GM21526 (cell line): ENCODE data around the gene GTPBP1.

Source experiments
- ATAC-seq: cut with Tn5 transposase; IDR thresholded peaks from one replicate; pipeline ENCODE4 v1.9.1; 2021; ENCODE audit warnings: moderate library complexity; ENCODE audit not compliant: unreplicated experiment, low FRiP score

GTPBP1 gene

DNA sequence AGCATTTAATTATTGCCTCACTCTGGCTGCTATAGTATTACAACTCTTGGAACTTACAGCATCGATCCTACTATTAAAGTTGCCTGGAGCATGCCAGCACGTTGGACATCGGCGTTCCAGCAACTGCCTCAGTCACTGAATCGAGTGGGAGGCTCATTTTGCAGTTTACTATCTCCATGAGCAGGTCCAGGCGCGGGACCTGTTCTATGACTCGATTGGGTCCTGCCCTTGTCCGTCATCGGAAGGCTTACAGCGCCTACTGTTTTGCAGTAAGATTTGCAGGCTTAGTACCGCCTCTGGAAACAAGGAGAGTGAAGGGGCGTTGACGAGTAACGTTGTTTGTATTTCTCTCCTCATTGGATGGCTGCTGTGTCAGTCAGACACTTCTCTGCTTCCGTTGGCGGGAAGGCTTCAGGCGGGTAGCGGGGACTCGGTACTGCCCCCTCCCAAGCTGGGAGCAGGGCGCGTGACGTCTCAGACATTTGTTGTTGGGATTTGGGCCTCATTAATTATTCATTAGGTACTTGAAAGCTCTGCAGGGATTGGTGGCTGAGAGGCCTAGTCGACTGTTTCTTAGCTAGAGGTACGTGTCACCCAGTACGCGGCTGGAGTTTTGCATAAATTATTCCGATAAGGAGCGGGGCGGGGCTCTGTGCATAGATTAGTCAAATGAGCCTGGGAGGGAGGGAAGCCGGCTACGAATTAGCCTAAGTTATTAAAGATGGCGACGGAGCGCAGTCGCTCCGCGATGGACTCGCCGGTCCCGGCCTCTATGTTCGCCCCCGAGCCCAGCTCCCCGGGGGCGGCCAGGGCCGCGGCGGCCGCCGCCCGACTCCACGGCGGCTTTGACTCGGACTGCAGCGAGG lies at the start of gene GTPBP1:
GTPBP1 (plus strand) TSS at position 710 of the 866 bp plus-strand sequence; CDS start at position 722, 12 bp downstream.
- peak; percentile 69 for ATAC-seq

DNA sequence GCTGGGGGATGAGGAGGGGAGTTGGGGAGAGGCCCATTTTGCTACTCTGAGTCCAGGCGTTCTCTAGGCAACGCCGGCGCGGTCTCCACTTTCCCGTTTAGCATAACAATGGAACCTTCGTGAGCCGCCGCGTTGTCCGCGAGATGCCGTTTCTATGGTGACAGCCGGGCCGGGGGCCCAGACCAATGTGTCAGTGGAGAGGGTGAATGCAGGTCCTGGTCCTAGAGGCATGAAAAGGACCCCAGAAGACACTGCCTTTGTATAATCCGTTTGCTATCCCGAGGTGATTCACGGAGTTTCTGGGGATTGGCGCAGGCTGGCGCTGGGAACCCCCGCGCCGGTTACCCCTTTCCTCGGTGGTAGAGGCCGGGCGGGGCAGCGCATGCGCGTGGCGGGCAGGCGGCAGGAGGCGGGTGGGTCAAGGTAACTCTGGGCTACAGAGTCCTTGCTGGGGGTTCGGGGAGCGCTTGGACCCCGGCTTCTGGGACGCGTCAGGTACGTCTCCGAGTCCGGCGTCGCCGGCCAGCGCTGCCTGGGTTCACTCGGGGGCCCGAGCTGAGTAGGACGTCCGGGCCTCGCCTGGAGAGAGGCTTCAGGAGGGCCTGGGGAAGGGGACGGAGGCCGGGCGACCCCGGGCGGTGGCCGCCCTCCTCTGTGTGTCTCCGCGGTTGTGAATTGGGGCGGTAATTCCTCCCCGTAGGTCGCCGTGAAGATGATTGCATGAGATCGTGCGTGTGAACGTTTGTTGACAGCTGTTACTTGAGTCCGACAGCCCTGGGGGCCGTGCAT lies 49.3 kb upstream of the GTPBP1 start, which contains the start of the genes CBY1 and FAM227A:
CBY1 (plus strand) TSS at position 383 of the 789 bp plus-strand sequence. CDS start 11,417 bp downstream, outside the sequence.
FAM227A (minus strand) TSS at position 137 of the 789 bp plus-strand sequence. CDS start 6,224 bp downstream, outside the sequence.
- peak; percentile 59 for ATAC-seq

DNA sequence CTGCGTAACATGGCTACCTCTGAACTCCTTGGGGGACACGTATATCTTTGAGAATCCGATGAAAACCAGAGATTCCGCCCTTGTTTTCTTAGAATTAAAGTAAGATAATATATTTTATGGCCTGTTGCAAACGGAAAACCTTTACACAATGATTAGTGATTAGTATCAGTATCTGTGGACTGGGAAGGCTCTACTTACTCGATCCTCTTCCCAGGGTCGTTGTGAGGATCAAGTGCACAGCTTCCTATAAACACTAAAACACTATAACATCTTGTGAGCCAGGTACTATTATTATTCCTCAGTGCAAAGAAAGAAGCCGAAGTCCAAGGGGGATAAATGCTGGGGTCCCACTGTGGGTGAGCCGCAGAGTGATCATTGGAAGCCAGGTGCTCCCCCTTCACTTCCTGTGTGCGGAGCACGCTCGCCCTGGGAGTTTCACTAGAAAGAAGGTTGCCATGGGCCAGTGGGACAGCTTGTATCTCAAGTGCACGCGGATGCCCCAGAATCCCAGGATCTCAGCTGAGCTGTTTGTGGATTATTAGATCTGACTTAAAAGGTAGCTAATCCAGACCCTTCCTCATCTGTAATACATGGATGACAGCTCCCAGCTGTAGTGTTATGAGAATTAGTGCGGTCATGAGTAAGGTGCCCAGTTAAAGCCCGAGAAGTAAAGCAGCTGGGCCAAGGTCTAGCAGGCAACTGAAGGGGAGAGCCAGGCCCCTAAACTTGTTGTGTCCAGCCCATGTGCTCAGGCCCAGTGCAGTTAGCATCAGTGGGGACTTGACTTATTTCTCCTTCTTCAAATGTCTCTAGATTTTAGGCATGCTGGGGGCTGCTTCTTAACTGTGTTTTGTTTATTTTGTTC lies 48.5 kb upstream of the GTPBP1 start:
- ATAC-seq = peak; percentile 31

DNA sequence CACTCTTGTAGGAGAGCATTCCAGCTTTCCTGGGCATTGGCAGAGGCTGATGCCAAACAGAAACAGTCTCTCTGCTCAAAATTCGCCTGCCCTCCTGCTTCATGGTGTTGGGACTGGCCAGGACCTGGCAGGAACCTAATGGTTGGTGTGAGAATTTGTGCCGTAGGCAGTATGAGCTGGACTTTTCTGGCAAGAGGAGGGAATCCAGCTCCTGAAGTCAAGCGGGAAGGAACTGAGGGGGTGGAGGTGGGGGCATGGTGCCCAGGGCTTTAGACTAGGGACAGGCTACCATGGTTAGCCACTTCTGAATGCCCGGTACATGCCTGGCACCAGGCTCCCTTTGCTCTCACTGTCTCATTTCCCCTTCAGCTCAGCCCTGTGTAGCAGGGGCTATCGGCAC lies 30.9 kb upstream of the GTPBP1 start:
- no peak for ATAC-seq

DNA sequence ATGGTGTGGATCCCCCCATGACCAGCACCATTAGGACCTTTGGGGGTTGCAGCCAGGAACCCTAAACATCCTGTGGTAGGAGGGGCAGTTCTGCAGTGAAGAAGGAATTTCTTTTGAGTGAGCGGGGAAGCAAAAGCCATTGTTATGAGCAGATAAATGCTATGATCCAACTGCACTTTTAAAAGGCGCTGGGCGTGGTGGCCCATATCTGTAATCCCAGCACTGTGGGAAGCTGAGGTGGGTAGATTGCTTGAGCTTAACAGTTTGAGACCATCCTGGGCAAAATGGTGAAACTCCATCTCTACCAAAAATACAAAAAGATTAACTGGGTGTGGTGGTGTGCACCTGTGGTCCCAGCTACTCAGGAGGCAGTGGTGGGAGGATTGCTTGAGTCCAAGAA lies 29.9 kb upstream of the GTPBP1 start:
- ATAC-seq = no peak

DNA sequence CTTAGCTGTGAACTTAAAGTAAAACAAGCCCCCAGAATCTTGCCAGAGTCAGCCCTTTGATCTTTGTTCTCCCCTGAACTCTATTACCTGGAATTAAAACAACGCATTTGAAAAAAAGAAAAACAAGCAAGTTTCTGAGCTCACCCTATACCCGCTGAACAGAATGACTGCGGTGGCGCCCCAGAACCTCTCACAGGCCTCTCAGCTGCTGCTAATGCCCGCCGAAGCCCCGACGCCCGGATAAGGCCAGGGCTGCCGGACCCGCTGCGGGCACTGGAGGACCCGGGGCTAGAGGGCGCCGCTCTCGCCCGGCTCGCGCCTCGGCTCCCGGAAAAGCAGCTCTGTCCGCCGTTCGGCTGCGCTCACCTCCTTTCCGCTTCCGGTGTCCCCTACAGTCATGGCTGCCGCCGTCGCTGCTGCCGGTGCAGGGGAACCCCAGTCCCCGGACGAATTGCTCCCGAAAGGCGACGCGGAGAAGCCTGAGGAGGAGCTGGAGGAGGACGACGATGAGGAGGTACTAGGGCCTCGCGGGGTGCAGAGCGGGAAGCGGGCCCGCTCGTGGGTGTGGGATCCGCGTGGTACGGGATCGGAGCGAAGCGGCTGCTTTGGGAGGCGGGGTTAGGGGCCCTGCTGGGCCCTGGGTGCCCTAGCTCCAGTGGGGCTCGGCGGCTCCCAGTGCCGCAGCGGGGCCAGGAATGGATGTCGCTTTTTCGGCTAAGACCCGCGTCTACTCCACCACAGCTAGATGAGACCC lies 24.0 kb upstream of the GTPBP1 start, which contains the start of gene TOMM22:
TOMM22 (plus strand) TSS at position 376 of the 754 bp plus-strand sequence; CDS start at position 398, 22 bp downstream.
- ATAC-seq = peak; percentile 76

DNA sequence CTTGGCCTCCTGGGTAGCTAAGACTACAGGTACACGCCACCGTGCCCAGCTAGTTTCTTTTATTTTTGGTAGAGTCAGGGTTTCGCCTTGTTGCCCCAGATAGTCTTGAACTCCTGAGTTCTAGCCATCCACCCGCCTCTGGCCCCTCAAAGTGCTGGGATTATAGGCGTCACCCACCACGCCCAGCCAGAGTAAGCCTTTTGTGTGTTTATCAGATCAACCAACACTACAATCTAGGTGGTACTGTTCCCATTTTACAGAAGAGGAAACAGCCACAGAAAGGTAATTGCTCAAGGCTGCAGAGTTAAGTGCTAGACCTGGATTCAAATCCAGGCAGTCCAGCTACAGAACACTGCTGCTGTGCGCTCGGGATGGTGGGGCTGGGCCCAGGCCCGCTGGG lies 20.8 kb upstream of the GTPBP1 start:
- ATAC-seq = no peak

DNA sequence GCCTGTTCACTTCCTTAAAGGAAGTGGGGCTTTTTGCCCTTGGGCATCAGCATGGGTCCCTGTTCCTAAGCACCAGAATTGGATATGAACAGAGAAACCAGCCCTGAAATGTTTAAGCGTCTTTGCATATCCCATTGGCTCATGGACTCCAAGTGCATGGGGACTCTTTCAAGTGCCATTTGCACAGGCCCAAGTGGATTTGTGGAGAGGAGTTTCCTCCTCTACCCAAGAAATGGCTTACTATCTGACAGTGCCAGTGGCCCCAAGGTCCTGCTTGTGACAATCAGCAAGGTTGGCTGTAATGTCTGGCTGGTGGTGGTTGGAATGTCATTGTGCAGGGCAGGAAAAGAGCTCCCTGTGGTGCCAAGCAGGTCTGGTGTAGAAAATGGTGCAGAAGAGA lies 20.0 kb upstream of the GTPBP1 start:
- ATAC-seq = no peak

DNA sequence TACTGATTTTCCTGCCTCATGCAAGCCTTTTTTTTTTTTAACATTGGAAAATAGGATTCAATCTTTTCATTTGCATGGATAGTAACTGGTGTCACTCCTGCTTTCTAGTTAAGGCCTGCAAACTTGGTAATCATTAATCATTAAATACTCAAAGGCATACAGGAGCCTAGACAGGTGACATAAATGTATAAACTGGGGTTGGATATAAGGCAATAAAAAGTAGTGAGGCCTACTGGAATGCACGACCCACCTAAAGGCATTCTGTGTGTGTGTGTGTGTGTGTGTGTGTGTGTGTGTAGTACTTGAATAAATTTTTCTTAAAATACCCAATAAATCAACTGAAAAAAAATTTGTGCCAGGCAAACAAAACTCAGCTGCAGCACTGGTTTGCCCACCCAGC lies 16.1 kb upstream of the GTPBP1 start:
- ATAC-seq = no peak

DNA sequence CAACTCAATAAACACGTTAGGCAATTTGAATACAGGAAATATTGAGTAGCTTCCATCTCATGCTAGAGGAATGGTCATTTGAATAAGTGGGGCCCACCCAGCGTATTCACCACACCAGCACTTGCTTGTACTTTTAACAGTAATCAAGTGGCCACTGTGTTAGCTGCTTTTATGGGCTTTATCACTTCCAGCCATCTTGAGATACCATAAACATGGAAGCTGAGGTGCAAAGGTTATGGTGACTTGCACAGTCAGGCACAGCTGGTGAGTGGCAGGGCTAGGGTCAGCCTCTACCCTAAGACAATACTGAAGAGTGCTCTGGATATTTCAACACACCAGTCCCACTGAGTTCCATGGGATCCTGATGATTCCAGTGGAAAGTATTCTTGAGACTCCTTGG lies 11.7 kb upstream of the GTPBP1 start:
- no peak for ATAC-seq

DNA sequence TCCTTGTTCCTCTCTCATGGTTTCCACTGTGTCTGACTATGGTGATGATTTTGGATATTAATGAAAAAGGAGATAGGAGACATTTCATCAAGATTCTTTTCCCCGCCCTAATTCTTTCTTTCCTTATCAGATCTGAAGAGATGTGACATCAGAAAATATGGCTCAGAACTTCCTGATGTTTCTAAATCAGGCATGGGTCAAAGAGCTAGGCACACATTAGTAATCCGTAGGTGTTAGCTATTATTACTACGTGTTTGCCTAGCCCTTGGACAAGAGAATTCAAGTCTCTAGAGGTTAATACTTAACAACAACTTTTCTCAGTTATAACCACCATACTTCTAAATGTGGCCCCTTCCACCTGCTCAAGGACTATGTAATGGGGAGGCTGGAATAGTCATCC lies 10.8 kb upstream of the GTPBP1 start:
- no peak for ATAC-seq

DNA sequence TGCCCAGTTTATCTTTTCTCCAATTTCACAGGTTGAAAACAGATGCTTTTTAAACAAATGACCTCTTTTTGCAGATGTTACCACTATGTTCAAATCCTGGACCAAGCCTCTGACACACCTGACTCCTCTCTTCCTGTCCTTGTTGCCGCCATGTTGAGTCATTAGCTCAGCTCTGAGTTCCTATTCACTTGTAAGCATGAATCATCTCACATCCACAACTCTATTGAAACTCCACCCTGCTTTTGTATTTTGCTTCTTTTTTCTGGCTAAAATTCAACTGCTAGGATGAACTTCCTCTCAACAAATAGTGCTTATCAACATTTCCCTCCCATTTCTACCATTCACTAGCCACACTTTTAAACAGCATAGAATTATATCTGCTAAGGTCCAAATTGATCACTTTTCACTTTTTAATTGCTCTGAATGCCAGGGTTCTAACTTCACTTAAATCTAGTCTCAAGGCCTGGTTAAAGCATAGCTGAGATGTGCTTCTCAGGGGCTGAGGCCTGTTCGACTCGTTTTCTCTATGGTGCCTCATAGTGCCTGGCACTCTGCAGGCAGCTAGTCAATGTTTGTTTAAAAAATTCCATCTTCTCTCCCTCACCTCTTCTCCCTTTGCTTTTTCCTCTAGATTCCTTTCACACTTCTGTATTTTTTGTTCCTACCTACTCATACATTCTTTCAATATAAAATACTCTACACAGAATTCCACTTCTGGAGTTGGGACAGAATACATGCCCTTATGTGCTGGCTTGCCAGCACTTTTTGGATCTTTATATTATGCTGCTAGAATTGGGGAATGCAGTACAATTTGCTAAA lies 8.9 kb upstream of the GTPBP1 start:
- no peak for ATAC-seq

DNA sequence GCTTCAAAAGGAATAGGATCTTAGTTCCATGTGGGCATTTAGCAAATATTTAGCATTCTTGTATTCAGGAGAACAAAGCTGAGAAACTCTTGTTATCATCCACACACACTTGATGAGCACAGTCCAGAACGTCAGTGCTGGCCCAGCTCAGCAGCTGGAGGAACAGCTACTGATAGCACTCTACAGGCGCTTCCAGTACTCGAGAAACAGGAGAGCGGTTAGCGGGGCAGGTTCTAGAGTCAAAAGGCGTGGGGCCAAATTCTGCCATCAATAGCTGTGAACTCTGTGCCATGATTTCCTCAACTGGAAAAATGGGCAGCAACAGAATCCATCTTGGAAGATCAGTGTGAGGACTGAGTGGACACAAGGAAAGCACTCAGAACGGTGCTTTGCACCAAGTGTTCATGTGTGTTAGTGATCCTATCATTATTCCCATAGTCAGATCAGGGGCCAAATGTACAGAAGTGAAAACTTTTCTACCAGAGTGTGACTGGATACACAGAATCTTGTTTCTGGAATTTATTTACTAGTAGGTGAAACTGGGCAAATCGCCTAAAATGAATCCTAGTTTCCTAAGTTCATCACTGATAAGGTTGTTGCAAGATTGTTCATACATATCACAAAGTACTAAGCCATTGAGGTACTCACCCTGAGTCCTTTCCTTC lies 8.2 kb upstream of the GTPBP1 start:
- ATAC-seq = no peak

DNA sequence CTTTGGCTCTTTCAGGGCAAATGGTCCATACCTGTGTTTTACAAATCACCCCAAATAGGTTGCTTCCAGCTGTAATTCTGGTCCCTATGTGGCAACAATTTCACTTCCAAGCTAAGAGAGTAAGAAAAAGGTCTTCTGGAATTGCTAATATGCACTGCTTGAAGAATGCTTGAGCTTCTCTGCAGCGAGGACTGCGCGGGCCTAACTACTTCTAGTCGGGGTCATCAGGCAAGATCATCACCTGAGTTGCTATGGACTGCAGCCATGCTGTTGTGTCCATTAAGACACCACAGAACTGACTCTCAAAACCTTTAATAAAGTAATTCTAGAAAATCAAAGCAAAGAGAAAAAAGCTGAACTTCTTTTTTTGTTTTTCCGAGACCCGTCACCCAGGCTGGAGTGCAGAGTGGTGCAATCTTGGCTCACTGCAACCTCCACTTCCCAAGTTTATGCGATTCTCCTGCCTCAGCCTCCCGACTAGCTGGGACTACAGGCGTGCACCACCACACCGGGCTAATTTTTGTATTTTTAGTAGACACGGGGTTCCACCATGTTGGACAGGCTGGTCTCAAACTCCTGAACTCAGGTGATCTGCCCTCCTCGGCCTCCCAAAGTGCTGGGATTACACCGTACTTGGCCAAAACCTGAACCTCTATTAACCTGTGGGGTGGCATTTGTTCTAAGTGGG lies 7.2 kb upstream of the GTPBP1 start:
- no peak for ATAC-seq

DNA sequence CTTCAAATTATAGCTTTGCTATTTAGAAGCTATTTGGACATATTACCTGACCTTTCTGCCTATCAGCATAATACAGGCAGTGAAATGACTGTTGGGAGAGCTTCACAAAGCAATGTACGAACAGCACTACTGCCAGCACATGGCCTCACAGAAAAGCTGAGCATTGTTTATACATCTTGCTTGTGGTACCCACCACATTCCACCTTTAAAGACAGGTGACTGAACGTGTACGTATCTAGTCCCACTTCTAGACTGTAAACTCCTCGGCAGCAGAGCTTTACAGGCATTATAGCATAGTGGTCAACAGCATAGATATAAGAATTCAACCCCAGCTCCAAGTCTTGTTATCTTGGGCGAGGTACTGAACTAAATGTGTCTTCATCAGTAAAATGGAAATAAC lies 6.6 kb upstream of the GTPBP1 start:
- no peak for ATAC-seq

DNA sequence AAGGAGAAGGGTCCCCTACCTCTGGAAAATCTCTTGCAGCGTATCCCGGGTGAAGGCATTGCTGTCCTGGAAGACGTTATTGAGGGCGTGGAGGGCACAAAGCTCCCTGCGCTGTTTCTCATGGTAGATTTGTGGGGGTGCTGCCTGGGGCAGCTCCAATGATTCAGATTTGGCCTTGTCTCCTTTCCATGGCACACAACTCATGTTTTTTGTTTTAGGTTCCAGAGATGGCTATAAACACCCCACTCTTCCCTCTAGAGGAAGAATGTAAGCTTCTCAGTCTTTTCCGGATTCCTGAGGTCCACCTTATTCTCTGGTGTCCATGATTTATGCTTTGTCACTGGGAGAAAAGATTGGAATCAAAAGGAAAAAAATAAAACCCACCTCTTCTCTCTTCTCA lies 6.0 kb upstream of the GTPBP1 start:
- no peak for ATAC-seq

DNA sequence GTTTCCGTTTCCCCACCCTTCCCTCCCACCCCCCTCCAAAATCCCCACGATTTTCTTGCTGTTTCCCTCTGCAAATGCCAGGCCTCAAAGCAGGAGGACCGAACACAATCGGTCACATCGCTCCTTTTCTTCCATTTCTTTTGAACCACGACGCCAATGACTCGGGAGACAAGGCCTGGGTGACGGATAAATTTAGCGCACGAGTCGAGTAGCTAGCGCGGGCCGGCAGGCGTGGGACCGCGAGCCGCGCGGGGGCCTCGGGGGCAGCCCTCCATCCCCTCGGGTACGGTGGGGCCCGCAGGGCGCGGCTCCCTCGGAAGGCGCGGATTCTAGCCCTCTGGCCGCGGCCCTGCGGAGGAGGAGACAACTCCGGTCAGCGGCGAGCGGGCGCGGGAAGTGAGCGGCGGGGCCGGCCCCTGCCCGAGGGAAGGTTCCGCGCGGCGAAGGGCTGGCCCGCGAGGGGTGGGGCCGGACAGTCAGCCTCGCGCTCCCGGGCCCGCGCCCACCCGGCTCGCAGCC lies 5.4 kb upstream of the GTPBP1 start:
- peak; percentile 12 for ATAC-seq
